Islet precursor cell (in vitro differentiated cells): ENCODE results near the gene ITPRID2.

ENCODE experiments used
- DNase-seq: peaks from one replicate; pipeline ENCODE4 v3.0.0-alpha.2; 2018

Gene ITPRID2

GRCh38 chr2:181882246-181883020 is 9.1 kb upstream of the ITPRID2 start:
- DNase-seq = no peak

- no peak for DNase-seq
Measured at GRCh38 chr2:181884601-181885000, 6.9 kb upstream of the ITPRID2 start.

GRCh38 chr2:181885096-181885495 is 6.4 kb upstream of the ITPRID2 start:
- DNase-seq = no peak

- no peak for DNase-seq
Measured at GRCh38 chr2:181886192-181886591, 5.3 kb upstream of the ITPRID2 start.

- no peak for DNase-seq
Measured at GRCh38 chr2:181887045-181887444, 4.5 kb upstream of the ITPRID2 start.

- DNase-seq = no peak
Measured at GRCh38 chr2:181889776-181890175, 1.8 kb upstream of the ITPRID2 start.

- DNase-seq = no peak
Measured at GRCh38 chr2:181890271-181890670, 1.3 kb upstream of the ITPRID2 start.

- DNase-seq = peak; percentile 90
Measured at GRCh38 chr2:181891966-181892798, 652 bp downstream of the ITPRID2 start.

- no peak for DNase-seq
Measured at GRCh38 chr2:181892799-181893435, 1.4 kb downstream of the ITPRID2 start.

GRCh38 chr2:181894381-181894780 is 2.9 kb downstream of the ITPRID2 start:
- DNase-seq = no peak

GRCh38 chr2:181895818-181896217 is 4.3 kb downstream of the ITPRID2 start:
- DNase-seq = no peak

- DNase-seq = no peak
Measured at GRCh38 chr2:181896286-181896685, 4.8 kb downstream of the ITPRID2 start.

GRCh38 chr2:181900007-181900651 is 8.6 kb downstream of the ITPRID2 start:
- no peak for DNase-seq

GRCh38 chr2:181902625-181903024 is 11.1 kb downstream of the ITPRID2 start:
- no peak for DNase-seq

GRCh38 chr2:181904022-181904632 is 12.6 kb downstream of the ITPRID2 start:
- no peak for DNase-seq

- DNase-seq = no peak
Measured at GRCh38 chr2:181907057-181907456, 15.5 kb downstream of the ITPRID2 start.

GRCh38 chr2:181907635-181908034 is 16.1 kb downstream of the ITPRID2 start:
- no peak for DNase-seq

GRCh38 chr2:181910028-181910831 is 18.7 kb downstream of the ITPRID2 start:
- no peak for DNase-seq

GRCh38 chr2:181911830-181912229 is 20.3 kb downstream of the ITPRID2 start:
- no peak for DNase-seq

GRCh38 chr2:181915102-181915501 is 23.6 kb downstream of the ITPRID2 start:
- DNase-seq = no peak
